HG02571 (cell line): ENCODE measurements around the gene ANLN.
A peak's percentile ranks its signal among the peaks of the same experiment; 100 is the strongest.
"Not testable (repeated sequence)": the region's sequence is repeated elsewhere in the genome, so short reads cannot be mapped to it uniquely, and the experiment has no call there.

Experiments
- ATAC-seq: cut with Tn5 transposase; IDR thresholded peaks from one replicate; pipeline ENCODE4 v1.9.1; 2021; ENCODE audit warnings: mild to moderate bottlenecking, moderate library complexity; ENCODE audit not compliant: unreplicated experiment

ANLN gene

DNA sequence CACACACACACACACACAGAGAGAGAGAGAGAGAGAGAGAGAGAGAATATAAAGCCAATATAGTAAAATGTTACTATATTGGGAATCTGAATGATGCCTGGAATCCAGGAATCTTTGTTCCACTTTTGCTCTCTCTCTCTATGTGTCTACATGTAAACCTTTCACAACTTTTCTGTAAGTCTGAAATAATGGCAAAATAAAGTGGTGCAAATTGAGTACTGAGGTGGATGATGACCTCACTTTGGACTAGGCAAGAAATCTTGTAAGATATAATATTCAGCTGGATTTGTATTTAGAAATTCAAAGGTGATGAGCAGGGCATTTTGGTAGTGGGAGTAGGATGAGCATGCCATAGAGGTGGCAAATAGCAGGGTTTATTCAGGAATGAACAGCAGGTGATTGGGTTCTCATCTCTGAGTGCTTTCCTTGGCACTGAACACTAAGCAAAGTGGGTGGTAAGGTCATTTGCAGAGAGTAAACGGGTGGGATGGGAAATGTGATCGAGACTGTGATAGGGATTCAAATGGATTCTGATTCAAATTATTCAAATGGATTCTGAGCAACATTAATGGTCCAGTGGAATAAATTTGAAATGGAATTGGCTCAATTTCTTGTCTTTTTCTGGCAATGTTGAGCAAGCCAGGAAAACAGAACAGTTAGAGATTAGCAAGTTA lies 9.7 kb upstream of the ANLN start:
- no peak for ATAC-seq

DNA sequence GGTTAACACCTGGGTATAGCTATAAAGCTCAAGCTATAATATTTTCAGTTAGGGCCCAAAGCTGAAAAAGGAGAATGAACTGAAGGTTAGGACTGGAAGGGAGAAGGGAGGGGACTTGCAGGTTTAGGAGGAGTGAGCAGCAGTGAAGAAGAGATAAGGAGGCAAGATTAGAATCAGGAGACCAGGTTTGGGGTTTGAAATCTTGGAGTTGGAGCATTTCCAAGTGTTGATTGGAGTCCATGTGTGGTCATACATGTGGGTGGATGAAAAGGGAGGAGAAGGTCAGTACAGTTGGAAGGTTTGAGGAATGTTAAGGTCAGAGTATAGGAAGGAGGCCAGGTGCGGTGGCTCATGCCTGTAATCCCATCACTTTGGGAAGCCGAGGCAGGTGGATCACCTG lies 8.6 kb upstream of the ANLN start:
- ATAC-seq: no peak

DNA sequence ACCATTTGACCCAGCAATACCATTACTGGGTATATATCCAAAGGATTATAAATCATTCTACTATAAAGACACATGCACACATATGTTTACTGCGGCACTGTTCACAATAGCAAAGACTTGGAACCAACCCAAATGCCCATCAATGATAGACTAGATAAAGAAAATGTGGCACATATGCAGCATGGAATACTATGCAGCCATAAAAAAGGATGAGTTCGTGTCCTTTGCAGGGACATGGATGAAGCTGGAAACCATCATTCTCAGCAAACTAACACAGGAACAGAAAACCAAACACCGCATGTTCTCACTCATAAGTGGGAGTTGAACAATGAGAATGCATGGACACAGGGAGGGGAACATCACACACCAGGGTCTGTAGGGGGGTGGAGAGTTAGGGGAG lies 6.4 kb upstream of the ANLN start:
- not testable (repeated sequence) for ATAC-seq

DNA sequence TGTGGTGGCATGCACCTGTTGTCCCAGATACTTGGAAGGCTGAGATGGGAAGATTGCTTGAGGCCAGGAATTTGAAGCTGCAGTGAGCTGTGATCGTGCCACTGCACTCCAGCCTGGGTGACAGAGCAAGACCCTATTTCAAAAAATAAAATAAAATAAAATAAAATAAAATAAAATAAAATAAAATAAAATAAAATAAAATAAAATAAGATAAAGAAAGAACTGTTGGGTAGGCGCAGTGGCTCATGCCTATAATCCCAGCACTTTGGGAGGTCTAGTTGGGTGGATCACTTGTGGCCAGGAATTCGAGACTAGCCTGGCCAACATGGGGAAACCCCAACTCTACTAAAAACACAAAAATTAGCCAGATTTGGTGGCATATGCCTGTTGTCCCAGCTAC lies 4.0 kb upstream of the ANLN start:
- ATAC-seq: not testable (repeated sequence)

DNA sequence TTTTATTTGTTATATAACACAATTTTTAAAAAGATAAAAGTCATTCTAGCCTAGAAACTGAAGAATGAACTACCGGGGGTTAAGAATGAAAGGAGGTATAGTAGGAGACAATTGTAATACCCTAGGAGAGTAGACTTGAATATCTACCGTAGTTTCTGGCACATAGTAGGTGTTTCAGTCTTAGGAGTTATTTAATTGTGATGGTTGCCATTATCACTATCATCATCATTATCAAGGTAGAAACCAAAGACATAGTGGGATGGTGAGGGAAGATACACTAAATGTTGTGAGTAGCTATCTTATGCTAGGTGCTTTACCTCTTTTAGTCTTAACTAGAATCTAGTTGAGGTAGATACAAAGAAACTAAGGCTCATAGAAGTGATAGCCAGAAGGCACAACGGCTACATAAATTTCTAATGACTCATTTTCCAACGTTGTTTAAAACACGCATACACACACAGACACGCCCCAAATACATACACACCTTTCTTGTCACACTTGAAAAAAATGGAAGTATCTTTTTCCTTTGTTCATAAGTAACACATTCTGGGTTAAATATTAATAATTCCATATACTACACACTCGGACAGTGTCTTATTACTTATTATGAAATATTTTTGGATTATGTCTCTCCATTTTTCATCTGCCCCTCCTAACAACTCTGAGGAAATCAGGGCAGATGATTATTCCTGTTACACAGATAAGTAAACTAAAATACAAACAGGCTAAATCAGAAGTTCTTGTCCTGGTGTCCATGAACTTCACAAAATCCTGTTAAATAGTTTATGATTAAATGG lies 2.0 kb upstream of the ANLN start:
- no peak for ATAC-seq

DNA sequence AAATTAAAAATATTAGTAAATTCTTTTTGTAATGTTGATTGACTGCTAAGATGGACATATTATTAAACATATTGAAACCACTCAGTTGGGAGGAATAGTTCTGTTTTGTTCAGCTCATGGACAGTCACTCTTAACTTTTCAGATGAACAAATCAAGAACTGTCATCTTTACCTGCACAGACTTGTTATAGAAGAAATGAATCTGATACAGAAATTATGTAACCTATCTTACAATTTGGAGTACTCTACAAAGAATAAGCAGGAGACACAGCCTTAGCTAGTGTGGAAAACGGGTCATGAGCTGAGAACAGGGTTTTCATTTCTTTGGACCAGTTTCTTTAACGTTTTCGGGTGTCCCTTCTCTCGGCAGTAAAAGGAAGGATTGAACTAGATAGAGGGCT lies 1.2 kb upstream of the ANLN start:
- ATAC-seq: no peak

DNA sequence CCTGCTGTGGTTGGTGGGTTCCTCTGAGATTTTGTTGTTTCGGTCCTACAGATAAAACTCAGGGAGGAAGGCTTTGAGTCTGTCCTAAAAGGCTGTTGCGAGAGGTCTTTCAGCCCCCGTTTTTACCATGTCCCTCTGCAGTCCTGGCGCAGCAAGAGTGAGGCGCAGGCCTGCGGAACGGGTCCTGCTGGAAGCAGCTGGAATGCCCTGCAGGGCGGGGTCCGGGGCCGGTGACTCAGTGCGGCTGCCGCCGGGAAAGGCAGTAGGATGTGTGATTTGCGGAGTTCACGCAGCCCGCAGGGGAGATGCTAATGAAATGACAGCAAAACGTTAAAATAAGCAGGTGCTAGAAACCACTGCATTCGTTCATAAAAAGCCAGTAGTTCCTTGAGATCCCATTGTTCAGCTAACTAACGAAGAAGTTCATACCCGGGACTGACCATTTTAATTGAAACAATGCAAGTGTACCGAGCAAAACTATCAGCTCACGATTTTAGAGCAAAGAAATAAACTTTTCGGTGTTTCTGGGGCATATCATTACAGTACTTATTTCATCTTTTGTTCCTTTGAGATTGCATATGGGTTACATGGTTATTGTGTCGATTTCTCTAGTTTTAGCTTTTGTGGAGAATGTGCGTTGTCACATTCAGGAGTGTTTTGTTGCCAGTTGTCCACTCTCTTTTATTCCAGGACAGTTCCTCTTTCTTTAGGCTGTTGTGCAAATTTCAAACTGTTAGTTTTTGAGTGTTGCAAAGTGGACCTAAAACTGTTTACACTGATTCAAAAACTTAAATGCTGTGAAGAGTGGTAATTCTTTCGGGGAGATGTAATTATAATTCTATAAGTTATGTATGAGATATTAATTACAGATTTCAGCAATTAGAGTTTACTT lies 783 bp downstream of the ANLN start:
- peak; percentile 30 for ATAC-seq

DNA sequence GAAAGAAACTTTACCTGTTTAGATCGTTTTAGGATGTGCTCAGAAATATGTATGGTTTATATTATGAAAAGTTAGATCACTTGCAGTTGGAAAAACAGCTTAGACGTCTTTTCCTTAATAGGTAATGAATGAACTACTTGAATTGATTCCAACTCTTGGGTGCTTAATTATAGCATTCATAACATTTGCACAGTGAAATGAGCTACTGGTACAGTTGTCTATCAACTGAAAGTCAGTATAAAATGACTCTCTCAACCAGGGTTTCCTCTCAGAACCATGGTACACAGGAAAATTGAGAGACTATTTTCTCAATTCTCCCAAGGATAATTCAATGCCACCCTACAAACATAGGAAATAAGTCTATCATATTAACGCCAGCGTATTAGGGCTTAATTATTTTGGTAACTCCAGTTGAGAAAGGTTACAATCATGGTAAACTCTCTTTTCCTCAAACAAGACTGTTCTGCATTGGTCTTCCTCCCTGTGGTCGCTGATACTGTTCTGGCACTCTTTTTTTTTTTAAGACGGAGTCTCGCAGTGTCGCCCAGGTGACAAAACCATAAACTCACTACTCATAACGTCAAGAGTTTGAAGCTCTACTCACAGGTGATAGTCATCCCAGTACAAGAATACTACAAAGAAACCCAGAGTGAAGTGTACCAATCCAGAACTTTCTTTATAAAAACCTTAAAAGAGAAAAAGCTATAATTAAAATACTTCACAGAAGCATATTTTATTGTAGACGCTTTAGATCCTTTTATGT lies 2.0 kb downstream of the ANLN start:
- no peak for ATAC-seq

DNA sequence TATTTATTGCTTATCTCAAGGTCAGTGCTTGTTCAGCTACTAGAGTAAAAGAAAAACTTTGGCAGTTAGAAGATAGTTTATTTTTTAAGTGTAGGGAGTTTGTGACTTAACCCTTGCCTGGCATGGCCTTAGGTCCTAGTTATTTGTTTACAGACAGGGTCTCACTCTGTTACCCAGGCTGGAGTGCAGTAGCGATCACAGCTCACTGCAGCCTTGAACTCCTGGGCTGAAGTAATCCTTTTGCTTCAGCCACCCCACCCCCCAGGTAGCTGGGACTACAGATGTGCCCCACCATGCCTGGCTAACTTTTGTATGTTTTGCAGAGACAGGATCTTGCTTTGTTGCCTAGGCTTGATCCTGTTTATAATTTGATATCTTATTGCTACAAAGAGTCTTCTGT lies 4.2 kb downstream of the ANLN start:
- ATAC-seq: no peak

DNA sequence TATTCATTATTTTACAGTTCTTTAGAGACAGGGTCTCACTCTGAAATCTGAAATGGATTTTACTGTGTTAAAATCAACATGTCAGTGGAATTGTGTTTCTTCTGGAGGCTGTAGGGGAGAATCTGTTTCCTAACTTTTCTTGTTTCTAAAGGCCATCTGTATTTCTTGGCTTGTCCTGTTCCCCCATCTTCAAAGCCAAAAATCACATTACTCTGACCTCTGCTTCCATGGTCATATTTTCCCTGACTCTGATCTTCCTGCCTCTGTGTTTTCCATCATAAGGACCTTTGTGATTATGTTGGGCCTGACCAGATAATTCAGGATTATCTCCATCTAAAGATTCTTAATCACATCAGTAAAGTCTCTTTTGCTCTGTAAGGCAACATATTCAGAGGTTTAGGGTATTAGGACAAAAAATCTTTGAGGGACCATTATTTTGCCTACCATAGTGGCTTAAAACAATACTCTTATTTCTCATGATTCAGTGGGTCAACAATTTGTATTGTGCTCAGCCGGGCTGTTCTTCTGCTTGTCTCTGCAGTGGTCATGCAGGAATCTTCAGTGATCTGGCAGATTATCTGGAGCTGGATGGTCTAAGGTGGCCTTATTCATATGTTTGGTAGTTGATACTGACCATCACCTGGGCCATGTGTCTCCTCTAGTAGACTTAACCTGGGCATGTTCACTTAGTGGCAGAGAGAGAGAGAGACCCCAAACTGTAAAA lies 5.7 kb downstream of the ANLN start:
- ATAC-seq: no peak

DNA sequence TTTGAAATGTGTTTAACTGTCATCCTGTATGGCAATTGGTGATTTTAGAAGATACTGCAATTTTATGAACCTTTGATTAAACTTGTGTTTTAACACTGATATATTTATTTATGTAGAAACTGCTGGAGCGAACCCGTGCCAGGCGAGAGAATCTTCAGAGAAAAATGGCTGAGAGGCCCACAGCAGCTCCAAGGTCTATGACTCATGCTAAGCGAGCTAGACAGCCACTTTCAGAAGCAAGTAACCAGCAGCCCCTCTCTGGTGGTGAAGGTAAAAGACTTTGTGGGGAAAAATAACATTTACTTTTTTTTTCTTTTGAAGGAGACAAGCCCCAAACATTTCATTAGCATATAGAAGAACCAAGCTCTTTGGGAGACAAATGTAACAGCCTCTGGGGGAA lies 6.5 kb downstream of the ANLN start:
- no peak for ATAC-seq

DNA sequence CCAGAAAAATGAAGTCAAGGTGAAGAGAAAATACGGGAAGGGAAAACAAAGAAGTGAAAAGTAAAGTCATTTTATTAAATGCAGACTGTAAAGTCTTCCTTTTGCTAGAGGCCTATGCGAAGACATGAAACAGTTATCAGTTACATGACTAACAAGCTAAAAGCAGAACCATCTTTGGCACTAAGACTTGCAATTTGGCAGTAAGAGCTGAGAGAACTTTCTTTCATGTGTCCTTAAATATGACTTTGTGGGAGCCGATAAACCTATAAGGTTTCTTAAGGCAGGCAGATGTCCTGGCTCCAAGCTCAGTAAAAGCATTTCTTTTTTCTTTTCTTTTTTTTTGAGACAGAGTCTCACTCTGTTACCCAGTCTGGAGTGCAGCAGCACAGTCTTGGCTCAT lies 10.4 kb downstream of the ANLN start:
- ATAC-seq: no peak

DNA sequence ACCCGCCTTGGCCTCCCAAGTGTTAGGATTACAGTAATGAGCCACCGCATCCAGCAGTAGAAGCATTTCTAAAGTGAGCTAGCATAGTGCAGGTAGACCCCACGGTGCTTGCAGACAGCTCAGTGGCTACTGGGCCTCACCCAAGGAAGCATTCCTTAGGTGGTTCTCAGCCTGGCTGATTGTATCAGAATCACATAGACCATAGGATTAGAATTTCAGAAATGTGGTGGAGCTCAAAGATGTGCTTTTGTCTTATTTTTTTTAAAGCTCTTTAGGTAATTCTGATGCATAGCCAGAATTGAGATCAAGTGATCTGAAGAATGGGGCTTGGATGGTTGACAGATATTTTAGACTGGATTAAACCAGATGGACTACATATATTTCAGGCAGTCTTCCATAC lies 10.9 kb downstream of the ANLN start:
- ATAC-seq: no peak

DNA sequence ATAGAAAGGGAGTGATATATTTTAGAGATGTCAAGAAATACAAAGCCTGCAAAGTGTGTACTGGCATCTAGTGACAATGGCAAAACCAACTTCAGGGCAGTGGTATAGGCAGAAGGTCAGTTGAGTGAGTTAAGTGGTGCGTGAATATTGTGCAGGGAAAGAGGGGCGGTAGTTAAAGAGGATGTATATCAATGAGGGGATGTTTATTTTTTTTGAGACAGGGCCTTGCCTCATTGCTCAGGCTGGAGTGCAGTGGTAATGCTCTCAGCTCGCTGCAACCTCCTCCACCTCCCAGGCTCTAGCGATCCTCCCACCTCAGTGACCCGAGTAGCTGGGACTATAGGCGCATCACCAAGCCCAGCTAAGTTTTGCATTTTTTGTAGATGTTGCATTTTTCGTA lies 13.8 kb downstream of the ANLN start:
- no peak for ATAC-seq

DNA sequence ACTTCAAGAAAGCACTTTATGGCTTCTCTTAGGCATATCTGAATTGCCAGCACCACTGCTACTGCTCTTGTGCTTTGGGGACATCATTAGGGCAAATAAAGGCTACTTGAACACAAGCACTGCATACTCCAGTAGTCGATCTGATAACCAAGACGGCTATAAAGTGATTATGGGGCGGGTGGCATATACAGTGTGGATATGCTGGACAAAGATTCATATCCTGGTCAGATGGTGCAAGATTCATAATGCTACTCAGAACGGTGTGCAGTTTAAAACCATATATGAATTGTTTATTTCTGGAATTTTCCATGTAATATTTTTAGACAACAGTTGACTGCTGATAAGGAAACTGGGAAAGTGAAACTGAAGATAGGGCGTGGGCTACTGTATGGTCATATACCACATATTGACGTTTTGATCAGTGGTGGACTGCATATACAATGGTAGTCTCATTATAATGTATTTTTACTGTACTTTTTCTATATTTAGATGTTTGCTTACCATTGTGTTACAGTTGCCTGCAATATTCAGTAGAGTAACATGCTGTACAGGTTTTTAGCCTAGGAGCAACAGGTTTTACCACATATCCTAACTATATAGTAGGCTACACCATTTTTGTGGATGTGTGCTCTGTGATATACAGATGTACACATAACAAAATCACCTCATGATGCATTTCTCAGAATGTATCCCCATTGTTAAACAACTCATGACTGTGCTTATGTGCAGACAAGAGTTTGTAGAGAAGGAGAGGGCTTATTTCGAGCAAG lies 15.2 kb downstream of the ANLN start:
- ATAC-seq: no peak

DNA sequence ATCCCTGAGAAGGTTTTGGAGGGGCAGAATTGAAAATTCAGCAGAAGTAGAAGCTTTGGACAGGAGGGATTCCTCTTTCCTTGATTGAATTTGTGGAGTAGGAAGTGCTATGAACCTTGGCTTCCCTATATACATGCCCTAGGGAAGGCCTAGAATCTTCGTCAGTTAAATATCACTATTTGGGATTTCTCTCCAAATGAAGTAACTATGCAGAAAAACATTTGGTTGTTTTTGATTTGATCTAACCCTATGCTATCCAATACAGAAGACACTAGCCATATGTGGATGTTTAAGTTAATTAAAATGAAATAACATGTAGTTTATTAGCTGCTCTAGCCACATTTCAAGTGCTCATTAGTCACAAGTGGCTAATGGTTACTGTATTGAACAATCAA lies 15.7 kb downstream of the ANLN start:
- ATAC-seq: no peak

DNA sequence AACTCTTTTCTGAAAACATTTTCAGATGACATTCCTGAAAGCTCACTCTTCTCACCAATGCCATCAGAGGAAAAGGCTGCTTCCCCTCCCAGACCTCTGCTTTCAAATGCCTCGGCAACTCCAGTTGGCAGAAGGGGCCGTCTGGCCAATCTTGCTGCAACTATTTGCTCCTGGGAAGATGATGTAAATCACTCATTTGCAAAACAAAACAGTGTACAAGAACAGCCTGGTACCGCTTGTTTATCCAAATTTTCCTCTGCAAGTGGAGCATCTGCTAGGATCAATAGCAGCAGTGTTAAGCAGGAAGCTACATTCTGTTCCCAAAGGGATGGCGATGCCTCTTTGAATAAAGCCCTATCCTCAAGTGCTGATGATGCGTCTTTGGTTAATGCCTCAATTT lies 16.5 kb downstream of the ANLN start:
- no peak for ATAC-seq

DNA sequence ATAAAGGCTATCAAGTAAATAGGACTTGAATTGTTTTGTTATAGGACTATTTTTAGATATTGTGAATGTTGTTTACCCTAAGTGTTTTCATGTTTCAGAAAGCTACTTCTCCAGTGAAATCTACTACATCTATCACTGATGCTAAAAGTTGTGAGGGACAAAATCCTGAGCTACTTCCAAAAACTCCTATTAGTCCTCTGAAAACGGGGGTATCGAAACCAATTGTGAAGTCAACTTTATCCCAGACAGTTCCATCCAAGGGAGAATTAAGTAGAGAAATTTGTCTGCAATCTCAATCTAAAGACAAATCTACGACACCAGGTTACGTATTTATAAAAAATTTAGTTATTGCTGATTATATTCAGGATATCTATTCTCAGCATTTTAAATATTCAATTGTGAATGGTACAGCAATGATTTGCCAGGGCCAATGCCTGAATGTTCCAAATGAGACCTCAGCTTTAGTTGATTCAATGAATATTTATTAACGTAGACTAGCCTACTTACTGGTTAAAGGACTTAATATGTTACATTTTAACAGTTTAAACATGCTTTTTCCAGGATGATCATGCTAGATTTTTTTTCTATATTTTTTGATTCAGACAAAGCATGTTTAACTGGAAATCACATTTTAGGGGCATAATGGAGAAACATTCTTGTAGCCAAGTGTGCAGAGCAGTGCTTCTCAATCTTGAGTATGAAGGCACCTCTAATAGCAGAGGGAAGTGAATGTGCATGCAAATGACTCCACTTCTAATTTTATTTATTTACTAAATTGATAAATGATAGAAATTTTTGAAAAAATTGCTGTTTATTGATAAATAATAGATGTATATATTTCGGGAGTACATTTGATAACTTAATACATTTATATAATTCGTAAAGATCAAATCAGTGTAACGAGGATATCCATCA lies 18.2 kb downstream of the ANLN start:
- no peak for ATAC-seq

DNA sequence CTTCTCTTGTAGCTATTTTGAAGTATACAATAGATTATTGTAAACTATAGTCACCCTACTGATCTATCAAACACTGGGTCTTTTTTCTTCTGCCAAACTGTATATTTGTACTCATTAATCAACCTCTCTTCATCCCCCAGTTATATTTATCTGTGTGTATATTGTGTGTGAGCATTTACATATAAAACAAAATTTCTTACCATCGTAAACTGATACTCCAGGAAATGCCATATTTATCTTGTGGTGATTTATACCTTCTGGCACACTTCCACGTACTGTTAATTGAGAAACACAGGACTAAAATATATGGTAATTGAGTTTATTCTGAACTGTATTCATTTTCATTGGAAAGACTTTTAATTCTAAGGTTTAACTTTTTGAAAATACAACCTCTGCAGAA lies 18.9 kb downstream of the ANLN start:
- no peak for ATAC-seq
